Measurements from ENCODE around the gene CTBP1. TPM values are rescaled to one million over a fixed set of nuclear protein-coding genes. Genes with fewer than 3 reads are reported as not detected.

The CTBP1 gene
- polyA plus RNA-seq, 3 donors: 21.3 to 226 (median 42.1) TPM

DNA sequence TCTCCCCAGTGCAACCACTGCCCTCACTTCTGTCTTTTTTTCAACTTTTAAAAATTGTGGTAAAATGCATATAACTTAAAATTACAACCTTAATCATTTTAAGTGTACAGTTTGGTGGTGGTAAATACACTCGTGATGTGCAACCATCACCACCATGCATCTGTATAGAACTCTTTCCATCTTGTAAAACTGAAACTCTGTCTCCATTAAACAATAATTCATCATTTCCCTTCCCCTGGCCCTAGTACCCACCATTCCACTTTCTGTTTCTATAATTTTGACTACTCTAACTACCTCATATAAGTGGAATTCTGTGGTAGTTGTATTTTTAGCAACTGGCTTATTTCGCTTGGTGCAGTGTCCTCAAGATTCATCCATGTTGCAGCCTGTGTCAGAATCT is 6.8 kb upstream of the CTBP1 start:
- peaks cover 0 to 4% (median 2%) of the 10 kb centered on the region in 3 donors for H3K27me3 Mint-ChIP-seq (ENCODE audit: low read depth in 3 of 3)
- Histone ChIP-seq H4K20me1 (ENCODE audit: insufficient read depth, low read length) (no peaks in the 10 kb centered on the region), H3K79me2 (ENCODE audit: insufficient read depth, low read length) (peaks cover under 1% of the 10 kb centered on the region), H3K27ac (ENCODE audit: low read depth in 1 of 2, low read length in 2 of 2) (no peak overlapping the region), H3K9ac (ENCODE audit: insufficient read depth, low read length, poor library complexity, severe bottlenecking) (no peak overlapping the region), H3K36me3 (replicated peaks in 1 of 2; ENCODE audit: control insufficient read depth in 1 of 2, insufficient read depth in 2 of 2, low read length in 2 of 2) (no peaks in the 10 kb centered on the region), H3K4me1 (ENCODE audit: control insufficient read depth in 1 of 2, insufficient read depth in 2 of 2, low read length in 2 of 2) (no peaks in the 10 kb centered on the region), H3K4me3 (replicated peaks in 1 of 3; ENCODE audit: low read depth in 2 of 3, low read length in 3 of 3) (no peak overlapping the region), H3K27me3 (ENCODE audit: control insufficient read depth in 2 of 2, insufficient read depth in 2 of 2, low read length in 2 of 2) (no peaks in the 10 kb centered on the region), H2AFZ (ENCODE audit: insufficient read depth, low read depth, low read length, poor library complexity, severe bottlenecking) (no peak overlapping the region), H3K4me2 (replicated peaks; ENCODE audit: extremely low read depth, low read length, poor library complexity, severe bottlenecking) (no peak overlapping the region), H3K9me3 (replicated peaks in 1 of 2; ENCODE audit: control insufficient read depth in 1 of 2, insufficient read depth in 1 of 2, low read length in 2 of 2) (peaks cover 58 to 69% of the 10 kb centered on the region in 2 donors)
- peaks cover 1 to 11% of the 10 kb centered on the region in 2 donors for H3K36me3 Mint-ChIP-seq
- H3K9me3 Mint-ChIP-seq: peaks cover 45 to 76% (median 74%) of the 10 kb centered on the region in 7 donors
- no peak overlapping the region for H3K27ac Mint-ChIP-seq
- TF ChIP-seq, protein P1, sequence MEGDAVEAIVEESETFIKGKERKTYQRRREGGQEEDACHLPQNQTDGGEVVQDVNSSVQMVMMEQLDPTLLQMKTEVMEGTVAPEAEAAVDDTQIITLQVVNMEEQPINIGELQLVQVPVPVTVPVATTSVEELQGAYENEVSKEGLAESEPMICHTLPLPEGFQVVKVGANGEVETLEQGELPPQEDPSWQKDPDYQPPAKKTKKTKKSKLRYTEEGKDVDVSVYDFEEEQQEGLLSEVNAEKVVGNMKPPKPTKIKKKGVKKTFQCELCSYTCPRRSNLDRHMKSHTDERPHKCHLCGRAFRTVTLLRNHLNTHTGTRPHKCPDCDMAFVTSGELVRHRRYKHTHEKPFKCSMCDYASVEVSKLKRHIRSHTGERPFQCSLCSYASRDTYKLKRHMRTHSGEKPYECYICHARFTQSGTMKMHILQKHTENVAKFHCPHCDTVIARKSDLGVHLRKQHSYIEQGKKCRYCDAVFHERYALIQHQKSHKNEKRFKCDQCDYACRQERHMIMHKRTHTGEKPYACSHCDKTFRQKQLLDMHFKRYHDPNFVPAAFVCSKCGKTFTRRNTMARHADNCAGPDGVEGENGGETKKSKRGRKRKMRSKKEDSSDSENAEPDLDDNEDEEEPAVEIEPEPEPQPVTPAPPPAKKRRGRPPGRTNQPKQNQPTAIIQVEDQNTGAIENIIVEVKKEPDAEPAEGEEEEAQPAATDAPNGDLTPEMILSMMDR (IDR thresholded peaks at IDR 0.05): no peak
- H3K4me3 Mint-ChIP-seq: no peak overlapping the region
- intact Hi-C loops (cut with micrococcal nuclease): no loop called here
- no CpG with 5 or more reads among the region's 2 CpGs for WGBS (ENCODE audit: insufficient coverage)
- peaks cover under 1% of the 10 kb centered on the region for H3K4me1 Mint-ChIP-seq
- DNase-seq: no peak

DNA sequence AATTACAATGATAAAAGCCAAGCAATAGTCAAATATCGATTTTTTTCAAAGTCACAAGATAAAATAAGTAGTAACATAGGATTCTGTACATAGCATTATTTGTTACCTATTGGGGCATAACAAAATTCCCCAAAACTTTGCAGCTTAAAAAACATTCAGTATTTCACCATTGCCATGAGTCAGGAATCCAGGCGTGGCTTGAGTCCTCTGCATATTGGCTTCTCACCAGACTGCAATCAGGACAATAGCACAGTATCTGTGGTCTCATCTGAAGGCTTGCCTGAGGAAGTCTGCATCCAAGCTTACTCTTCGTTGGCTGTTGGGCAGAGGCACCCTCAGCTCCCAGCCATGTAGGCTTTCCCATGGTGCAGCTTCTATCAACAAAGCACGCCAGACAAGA is 6.2 kb upstream of the CTBP1 start:
- Histone ChIP-seq H3K4me3 (replicated peaks in 1 of 3; ENCODE audit: low read depth in 2 of 3, low read length in 3 of 3) (no peak overlapping the region), H2AFZ (ENCODE audit: insufficient read depth, low read depth, low read length, poor library complexity, severe bottlenecking) (no peak overlapping the region), H4K20me1 (ENCODE audit: insufficient read depth, low read length) (no peaks in the 10 kb centered on the region), H3K9me3 (replicated peaks in 1 of 2; ENCODE audit: control insufficient read depth in 1 of 2, insufficient read depth in 1 of 2, low read length in 2 of 2) (peaks cover 57 to 69% of the 10 kb centered on the region in 2 donors), H3K9ac (ENCODE audit: insufficient read depth, low read length, poor library complexity, severe bottlenecking) (no peak overlapping the region), H3K27me3 (ENCODE audit: control insufficient read depth in 2 of 2, insufficient read depth in 2 of 2, low read length in 2 of 2) (no peaks in the 10 kb centered on the region), H3K36me3 (replicated peaks in 1 of 2; ENCODE audit: control insufficient read depth in 1 of 2, insufficient read depth in 2 of 2, low read length in 2 of 2) (no peaks in the 10 kb centered on the region), H3K27ac (ENCODE audit: low read depth in 1 of 2, low read length in 2 of 2) (no peak overlapping the region), H3K79me2 (ENCODE audit: insufficient read depth, low read length) (peaks cover 6% of the 10 kb centered on the region), H3K4me1 (ENCODE audit: control insufficient read depth in 1 of 2, insufficient read depth in 2 of 2, low read length in 2 of 2) (peaks cover 4% of the 10 kb centered on the region in 2 donors), H3K4me2 (replicated peaks; ENCODE audit: extremely low read depth, low read length, poor library complexity, severe bottlenecking) (no peak overlapping the region)
- Mint-ChIP-seq H3K4me1 (peaks cover 6% of the 10 kb centered on the region), H3K27me3 (ENCODE audit: low read depth in 3 of 3) (peaks cover 0 to 4% (median 2%) of the 10 kb centered on the region in 3 donors), H3K36me3 (peaks cover 1 to 12% of the 10 kb centered on the region in 2 donors), H3K9me3 (peaks cover 43 to 74% (median 71%) of the 10 kb centered on the region in 7 donors), H3K27ac (no peak overlapping the region), H3K4me3 (no peak overlapping the region)
- peak in 1 of 3 donors; percentile 32 for DNase-seq
- intact Hi-C loops (cut with micrococcal nuclease): no loop called here
- 86% methylated on average over 1 of the region's 4 CpGs for WGBS (ENCODE audit: insufficient coverage)
- TF ChIP-seq, protein P1 (IDR thresholded peaks at IDR 0.05): no peak
